Retina (tissue), 1 donor: Measurements from ENCODE around the gene GABARAPL2.
"Not testable (repeated sequence)": the region's sequence is repeated elsewhere in the genome, so short reads cannot be mapped to it uniquely, and the experiment has no call there.

Source experiments
- DNase-seq: peaks from one replicate; pipeline ENCODE4 v3.0.0-alpha.2; 2016

GABARAPL2 gene

GRCh38 chr16:75566040-75566757 lies at the start of gene GABARAPL2:
GABARAPL2 (plus strand) TSS chr16:75566379; CDS start chr16:75566487, 108 bp downstream.
- peak; percentile 96 for DNase-seq

GRCh38 chr16:75519175-75519574 lies 47.0 kb upstream of the GABARAPL2 start:
- no peak for DNase-seq

- no peak for DNase-seq
These were observed 40.0 kb upstream of the GABARAPL2 start for GRCh38 chr16:75526032-75526790.

GRCh38 chr16:75527825-75528299 lies 38.3 kb upstream of the GABARAPL2 start:
- no peak for DNase-seq

- DNase-seq, result no peak
These were observed 36.9 kb upstream of the GABARAPL2 start for GRCh38 chr16:75529056-75529905.

- DNase-seq, result no peak
These were observed 36.2 kb upstream of the GABARAPL2 start for GRCh38 chr16:75529959-75530358.

- DNase-seq, result no peak
These were observed 33.9 kb upstream of the GABARAPL2 start for GRCh38 chr16:75532142-75532765.

GRCh38 chr16:75532791-75533190 lies 33.4 kb upstream of the GABARAPL2 start:
- no peak for DNase-seq

- DNase-seq, result no peak
These were observed 31.5 kb upstream of the GABARAPL2 start for GRCh38 chr16:75534560-75535205.

GRCh38 chr16:75535211-75535843 lies 30.9 kb upstream of the GABARAPL2 start:
- no peak for DNase-seq

- DNase-seq, result no peak
These were observed 30.3 kb upstream of the GABARAPL2 start, which contains the start of gene CHST5 for GRCh38 chr16:75535901-75536300. CHST5 (minus strand) TSS chr16:75536108; CDS start chr16:75530384, 5,724 bp downstream.

- DNase-seq, result no peak
These were observed 28.4 kb upstream of the GABARAPL2 start for GRCh38 chr16:75537776-75538175.

- DNase-seq, result not testable (repeated sequence)
These were observed 27.2 kb upstream of the GABARAPL2 start for GRCh38 chr16:75538882-75539565.

- no peak for DNase-seq
These were observed 24.9 kb upstream of the GABARAPL2 start for GRCh38 chr16:75541236-75541635.

GRCh38 chr16:75542462-75542861 lies 23.7 kb upstream of the GABARAPL2 start:
- DNase-seq, result not testable (repeated sequence)

GRCh38 chr16:75545879-75546278 lies 20.3 kb upstream of the GABARAPL2 start:
- DNase-seq, result not testable (repeated sequence)

- no peak for DNase-seq
These were observed 19.9 kb upstream of the GABARAPL2 start for GRCh38 chr16:75546293-75546692.

GRCh38 chr16:75548456-75548855 lies 17.7 kb upstream of the GABARAPL2 start:
- DNase-seq, result not testable (repeated sequence)

- DNase-seq, result no peak
These were observed 15.9 kb upstream of the GABARAPL2 start for GRCh38 chr16:75550211-75550662.

GRCh38 chr16:75552951-75553350 lies 13.2 kb upstream of the GABARAPL2 start:
- DNase-seq, result no peak
